Ovary (tissue), 9 donors: ENCODE results near the gene SPAG5. TPM values are rescaled to one million over a fixed set of nuclear protein-coding genes. Genes with fewer than 3 reads are reported as not detected.

Experiments
- DNase-seq, 5 donors: peaks; one replicate each; pipeline ENCODE4 v3.0.0-alpha.2; 2019 to 2020
- H3K27ac ChIP-seq, 2 donors: fragments of 200-600 bp; one replicate each; pipeline versions ENCODE4 v1.5.1 to v1.8.0; 2019 to 2022
- H3K27me3 ChIP-seq: fragments of 200-600 bp; one replicate; pipeline ENCODE4 v1.8.0; 2022
- H3K36me3 ChIP-seq: fragments of 200-600 bp; sonication (generic); one replicate; pipeline ENCODE4 v1.5.1; 2019
- H3K4me1 ChIP-seq: one replicate; pipeline ENCODE4 v1.8.1; 2013; ENCODE audit warnings: mild to moderate bottlenecking, moderate library complexity; ENCODE audit not compliant: insufficient read depth
- H3K4me3 ChIP-seq: fragments of 200-600 bp; sonication (generic); one replicate; pipeline ENCODE4 v1.5.1; 2017
- H3K9me3 ChIP-seq, 2 donors: fragments of 200-600 bp in 1 of 2; sonication (generic) in 1 of 2; one replicate each; pipeline versions ENCODE4 v1.5.1 to v1.8.1; 2013 to 2019; ENCODE audit warnings: mild to moderate bottlenecking in 1 of 2, moderate library complexity in 1 of 2
- EP300 ChIP-seq: sonication (generic); formaldehyde crosslinking; IDR thresholded peaks from one replicate; pipeline ENCODE4 v1.6.1; 2017; ENCODE audit warnings: antibody characterized with exemption
- POLR2A ChIP-seq: fragments of 450-650 bp; IDR thresholded peaks from one replicate; pipeline ENCODE4 v1.6.1; 2017; ENCODE audit warnings: antibody characterized with exemption, mild to moderate bottlenecking, moderate library complexity
- WGBS, 3 donors: extraction: QIAGEN DNeasy Blood & Tissue Kit in 1 of 3; methylation state at CpG; one replicate each; pipeline versions ENCODE4 v1.1.5 to v1.1.7; 2013 to 2017; 5-methylcytosine and 5-hydroxymethylcytosine counted together
- intact Hi-C, 4 donors: fragments of 100-400 bp; cut with DNase I; formaldehyde crosslinking; loops; one replicate each; pipeline versions ENCODE4 v1.11.0 to v1.15.1; 2022 to 2023
- polyA plus RNA-seq, 2 donors: library from polyadenylated mRNA; stranded (reverse); fragments of 200-250 nt in 1 of 2; fragments of 350-450 nt in 1 of 2; fragmentation: Illumina TruSeq in 1 of 2; extraction: RNeasy Lipid Tissue Mini Kit (QIAGEN cat#74804) in 1 of 2; gene quantifications; one replicate each; pipeline ENCODE4 v1.2.3, GENCODE V29; 2013 to 2014
- total RNA-seq, 7 donors: library from RNA; depleted of rRNA in 2 of 7; stranded (reverse); fragments of >200 nt in 2 of 7; fragmentation: NEBNext Ultra II Directional in 3 of 7; extraction: Animal tissue kit (Norgen Biotek cat#: 25700) in 3 of 7; gene quantifications; one replicate each; pipeline versions ENCODE4 v1.1.0 to v1.2.4, GENCODE V29; 2016 to 2023
- TF ChIP-seq, protein P1 (sequence below), 3 donors: fragments of 450-650 bp in 2 of 3; fragments of 200-600 bp in 1 of 3; IDR thresholded peaks; one replicate each; pipeline versions ENCODE4 v1.5.1 to v1.8.0; 2016 to 2022; ENCODE audit warnings: antibody characterized with exemption in 3 of 3, mild to moderate bottlenecking in 1 of 3
- donor health status: DM: no; HTN: no; CAD: no; lungs with moderate emphysema.
- donor health status: DM: no; HTN: no; CAD: no.
- donor health status: Bipolar disorder and iron deficiency.
- donor health status: DM: yes; HTN: yes; CAD: no.
- donor health status: DM: no; HTN: no; CAD: no.
- donor health status: DM: yes; HTN: yes; CAD: no.

SPAG5 gene
- total and polyA plus RNA-seq, 9 donors = 2.1 to 5.0 (median 3.3) TPM

DNA sequence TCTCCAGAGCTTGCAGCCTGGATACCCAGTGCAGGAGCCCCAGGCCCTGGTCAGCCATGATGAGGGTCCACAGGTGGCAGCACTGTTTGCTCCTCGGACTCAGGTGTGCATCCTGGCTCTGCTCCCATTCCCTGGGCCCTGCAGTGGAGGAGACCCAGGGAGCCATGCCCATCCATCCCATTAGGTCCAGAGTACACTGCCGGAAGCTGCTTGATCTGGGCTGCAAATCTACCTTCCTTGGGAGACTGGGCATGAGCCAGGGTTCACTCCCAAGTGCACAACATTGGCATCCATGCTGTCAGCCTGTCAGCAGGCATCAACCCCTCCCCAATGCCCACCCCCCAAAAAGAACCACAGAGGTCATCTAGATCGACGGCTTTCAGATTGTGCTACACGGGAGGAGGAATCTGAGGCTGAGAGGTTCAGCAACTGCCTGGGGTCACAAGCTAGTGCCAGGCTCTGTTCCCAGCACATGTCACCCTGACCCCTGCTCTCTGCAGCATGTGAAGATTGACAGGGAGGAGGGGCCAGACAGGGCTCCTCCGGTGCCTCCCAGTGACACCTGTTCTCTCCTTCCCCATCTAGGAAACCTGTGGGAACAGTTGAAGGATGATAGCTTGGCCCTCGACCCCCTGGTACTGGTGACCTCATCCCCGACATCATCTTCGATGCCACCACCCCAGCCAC lies 62.1 kb downstream of the SPAG5 start:
- TF ChIP-seq POLR2A (no peak), EP300 (no peak)
- TF ChIP-seq, protein P1, sequence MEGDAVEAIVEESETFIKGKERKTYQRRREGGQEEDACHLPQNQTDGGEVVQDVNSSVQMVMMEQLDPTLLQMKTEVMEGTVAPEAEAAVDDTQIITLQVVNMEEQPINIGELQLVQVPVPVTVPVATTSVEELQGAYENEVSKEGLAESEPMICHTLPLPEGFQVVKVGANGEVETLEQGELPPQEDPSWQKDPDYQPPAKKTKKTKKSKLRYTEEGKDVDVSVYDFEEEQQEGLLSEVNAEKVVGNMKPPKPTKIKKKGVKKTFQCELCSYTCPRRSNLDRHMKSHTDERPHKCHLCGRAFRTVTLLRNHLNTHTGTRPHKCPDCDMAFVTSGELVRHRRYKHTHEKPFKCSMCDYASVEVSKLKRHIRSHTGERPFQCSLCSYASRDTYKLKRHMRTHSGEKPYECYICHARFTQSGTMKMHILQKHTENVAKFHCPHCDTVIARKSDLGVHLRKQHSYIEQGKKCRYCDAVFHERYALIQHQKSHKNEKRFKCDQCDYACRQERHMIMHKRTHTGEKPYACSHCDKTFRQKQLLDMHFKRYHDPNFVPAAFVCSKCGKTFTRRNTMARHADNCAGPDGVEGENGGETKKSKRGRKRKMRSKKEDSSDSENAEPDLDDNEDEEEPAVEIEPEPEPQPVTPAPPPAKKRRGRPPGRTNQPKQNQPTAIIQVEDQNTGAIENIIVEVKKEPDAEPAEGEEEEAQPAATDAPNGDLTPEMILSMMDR (IDR thresholded peaks at IDR 0.05) = no peak
- Histone ChIP-seq H3K9me3 (no peaks in the 10 kb centered on the region), H3K4me1 (no peaks in the 10 kb centered on the region), H3K4me3 (no peak overlapping the region), H3K27ac (no peak overlapping the region), H3K36me3 (no peaks in the 10 kb centered on the region), H3K27me3 (no peaks in the 10 kb centered on the region)
- intact Hi-C loops = no loop called here
- DNase-seq = no peak
- 55 to 65% (median 58%) methylated on average over 9 of the region's 9 CpGs for WGBS, 3 donors

- Histone ChIP-seq H3K36me3 (no peaks in the 10 kb centered on the region), H3K4me1 (no peaks in the 10 kb centered on the region), H3K27me3 (no peaks in the 10 kb centered on the region), H3K9me3 (no peaks in the 10 kb centered on the region), H3K4me3 (no peak overlapping the region), H3K27ac (no peak overlapping the region)
- no peak for DNase-seq
- intact Hi-C loops = no loop called here
- TF ChIP-seq EP300 = no peak
- TF ChIP-seq, protein P1 (IDR thresholded peaks at IDR 0.05) = no peak
- no peak for TF ChIP-seq POLR2A
- WGBS, 3 donors = 77 to 85% (median 80%) methylated on average over 11 of the region's 11 CpGs
These were observed 64.0 kb downstream of the SPAG5 start for GRCh38 chr17:28534740-28535375.

- WGBS, 3 donors = 74 to 76% (median 75%) methylated on average over 16 of the region's 16 CpGs
- intact Hi-C loops = no loop called here
These were observed 65.6 kb downstream of the SPAG5 start for GRCh38 chr17:28533091-28533807.

More at GRCh38 chr17:28533091-28533807, 65.6 kb downstream of the SPAG5 start:
- Histone ChIP-seq H3K4me1 (no peaks in the 10 kb centered on the region), H3K9me3 (no peaks in the 10 kb centered on the region), H3K4me3 (no peak overlapping the region), H3K27me3 (no peaks in the 10 kb centered on the region), H3K27ac (no peak overlapping the region), H3K36me3 (no peaks in the 10 kb centered on the region)
- DNase-seq = no peak
- TF ChIP-seq POLR2A (no peak), EP300 (no peak)
- TF ChIP-seq, protein P1 (IDR thresholded peaks at IDR 0.05) = no peak
